Embryonic facial prominence (tissue), 1 donor: ENCODE data around the gene HKDC1.

Source experiments
- DNase-seq: peaks from one replicate; pipeline ENCODE4 v3.0.0-alpha.2; 2016; ENCODE audit errors: extremely low spot score

Gene HKDC1

DNA sequence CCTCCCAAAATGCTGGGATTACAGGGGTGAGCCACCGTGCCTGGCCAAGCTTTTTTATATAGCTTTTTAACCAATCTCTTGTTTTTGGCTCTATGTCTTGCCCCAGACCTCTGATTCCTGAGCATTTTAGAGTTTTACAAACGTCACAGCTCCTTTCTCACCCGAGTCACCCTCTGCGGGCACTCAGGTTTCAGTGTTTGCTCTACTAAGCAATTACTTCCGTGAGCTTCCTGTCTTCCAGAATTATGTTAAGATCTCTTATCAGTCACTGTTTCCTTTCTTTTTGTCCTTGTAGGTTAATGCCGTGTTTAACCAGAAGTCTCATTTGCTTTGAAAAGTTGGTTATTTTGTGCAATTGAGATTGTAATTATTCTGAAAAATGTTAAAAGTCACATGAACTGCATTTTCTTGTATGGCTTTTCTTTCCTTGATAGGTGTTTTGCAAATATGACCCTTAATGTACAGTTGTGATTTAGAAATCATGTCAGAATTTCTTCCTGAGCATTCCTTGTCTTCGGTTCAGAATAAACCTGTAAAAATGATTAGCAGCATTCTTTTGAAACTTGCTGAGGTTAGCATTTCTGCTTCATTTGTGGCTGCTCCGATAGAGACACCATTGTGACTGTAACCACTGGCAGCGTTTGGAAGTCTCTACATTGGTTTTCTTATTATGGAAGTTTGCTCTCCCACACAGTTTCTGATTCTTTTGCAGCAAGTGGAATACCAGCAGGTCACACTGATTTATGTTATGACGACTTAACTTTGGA lies 4.5 kb upstream of the HKDC1 start:
- no peak for DNase-seq

DNA sequence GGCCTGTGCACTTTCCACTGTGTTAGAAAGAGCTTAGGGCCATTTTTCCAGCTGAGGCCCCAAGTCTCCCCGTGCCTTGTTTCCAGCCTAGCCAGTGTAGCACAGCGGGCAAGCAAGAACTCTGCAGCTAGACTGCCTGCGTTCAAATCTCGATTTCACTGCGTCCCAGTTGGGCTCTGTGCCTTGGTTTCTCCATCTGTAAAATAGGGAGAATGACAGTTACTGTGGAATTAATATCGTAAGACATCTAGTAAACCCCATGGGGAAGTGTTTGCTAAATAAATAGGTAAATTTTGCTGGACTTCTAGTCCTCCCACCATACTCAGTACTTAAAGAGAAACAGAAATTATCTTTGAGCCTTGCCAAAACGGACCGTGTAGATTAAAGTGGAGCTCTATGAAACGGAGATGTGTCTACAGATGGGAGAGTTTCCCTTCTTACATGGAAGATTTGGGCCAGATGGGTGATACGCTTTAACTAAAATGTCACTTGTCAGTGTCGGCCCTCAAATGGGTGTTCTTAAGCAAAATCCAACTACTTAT lies 3.5 kb upstream of the HKDC1 start:
- DNase-seq = no peak

DNA sequence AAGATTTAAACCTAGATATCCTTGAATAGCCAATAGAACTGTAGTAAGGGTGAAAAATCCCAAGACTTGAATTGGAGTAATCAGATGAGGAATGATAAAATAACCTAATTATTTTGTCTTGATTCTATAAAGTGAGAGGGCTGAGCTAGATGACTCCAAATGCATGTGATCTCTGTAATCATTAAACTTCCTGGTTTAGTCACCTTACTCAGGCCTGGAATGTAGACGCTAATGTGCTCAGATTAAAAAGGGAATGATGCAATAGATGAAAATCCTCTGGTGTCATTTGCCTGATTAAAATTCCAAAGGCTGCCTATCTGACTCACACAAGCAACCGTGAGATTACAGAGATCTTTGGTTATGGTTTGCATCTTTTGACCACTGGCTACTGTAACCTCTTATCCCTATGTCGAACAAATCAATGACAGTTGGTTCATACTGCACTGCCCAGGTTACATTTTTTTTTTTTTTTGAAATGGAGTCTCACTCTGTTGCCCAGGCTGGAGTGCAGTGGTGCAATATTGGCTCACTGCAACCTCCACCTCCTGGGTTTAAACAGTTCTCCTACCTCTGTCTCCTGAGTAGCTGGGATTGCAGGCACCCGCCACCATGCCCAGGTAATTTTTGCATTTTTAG lies 2.9 kb upstream of the HKDC1 start:
- DNase-seq = no peak

DNA sequence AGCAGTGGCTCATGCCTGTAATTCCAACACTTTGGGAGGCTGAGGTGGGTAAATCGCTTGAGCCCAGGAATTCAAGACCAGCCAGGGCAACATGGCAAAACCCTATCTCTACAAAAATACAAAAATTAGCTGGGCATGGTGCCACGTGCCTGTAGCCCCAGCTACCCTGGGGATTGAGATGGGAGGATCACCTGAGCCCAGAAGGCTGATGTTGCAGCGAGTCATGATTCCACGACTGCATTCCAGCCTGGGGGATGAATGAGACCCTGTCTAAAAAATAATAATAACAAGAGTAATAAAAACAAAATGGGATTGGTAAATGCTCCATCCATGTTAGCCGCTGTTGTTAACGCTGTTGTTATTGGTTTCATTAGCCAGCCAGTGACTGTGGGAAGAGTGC lies 1.3 kb upstream of the HKDC1 start:
- no peak for DNase-seq

GRCh38 chr10:69220507-69220906 lies 375 bp downstream of the HKDC1 start:
- no peak for DNase-seq

- no peak for DNase-seq
Measured at GRCh38 chr10:69222157-69223027, 2.3 kb downstream of the HKDC1 start.

GRCh38 chr10:69223028-69223342 lies 2.9 kb downstream of the HKDC1 start:
- no peak for DNase-seq

- DNase-seq = no peak
Measured at GRCh38 chr10:69224862-69225657, 4.9 kb downstream of the HKDC1 start.

- no peak for DNase-seq
Measured at GRCh38 chr10:69225681-69226080, 5.5 kb downstream of the HKDC1 start.

GRCh38 chr10:69226919-69227450 lies 6.9 kb downstream of the HKDC1 start:
- no peak for DNase-seq

GRCh38 chr10:69228151-69228550 lies 8.0 kb downstream of the HKDC1 start:
- no peak for DNase-seq

DNA sequence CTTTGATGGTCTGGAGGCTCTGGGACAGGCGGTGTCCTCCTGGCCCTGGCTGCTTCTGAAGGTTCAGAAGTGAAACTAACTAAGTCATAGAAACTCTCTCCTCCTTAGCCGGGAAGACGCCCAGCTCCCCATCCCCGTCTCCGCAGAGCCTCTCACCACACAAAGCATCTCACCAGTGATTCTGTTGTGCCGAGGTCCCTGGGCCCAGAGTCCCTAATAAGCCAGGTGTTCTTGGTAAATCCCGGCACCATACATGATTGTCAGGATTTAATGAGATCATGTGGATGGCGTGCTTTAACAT lies 9.4 kb downstream of the HKDC1 start:
- DNase-seq = no peak

GRCh38 chr10:69230128-69230527 lies 10.0 kb downstream of the HKDC1 start:
- DNase-seq = no peak

GRCh38 chr10:69232252-69232651 lies 12.1 kb downstream of the HKDC1 start:
- no peak for DNase-seq

DNA sequence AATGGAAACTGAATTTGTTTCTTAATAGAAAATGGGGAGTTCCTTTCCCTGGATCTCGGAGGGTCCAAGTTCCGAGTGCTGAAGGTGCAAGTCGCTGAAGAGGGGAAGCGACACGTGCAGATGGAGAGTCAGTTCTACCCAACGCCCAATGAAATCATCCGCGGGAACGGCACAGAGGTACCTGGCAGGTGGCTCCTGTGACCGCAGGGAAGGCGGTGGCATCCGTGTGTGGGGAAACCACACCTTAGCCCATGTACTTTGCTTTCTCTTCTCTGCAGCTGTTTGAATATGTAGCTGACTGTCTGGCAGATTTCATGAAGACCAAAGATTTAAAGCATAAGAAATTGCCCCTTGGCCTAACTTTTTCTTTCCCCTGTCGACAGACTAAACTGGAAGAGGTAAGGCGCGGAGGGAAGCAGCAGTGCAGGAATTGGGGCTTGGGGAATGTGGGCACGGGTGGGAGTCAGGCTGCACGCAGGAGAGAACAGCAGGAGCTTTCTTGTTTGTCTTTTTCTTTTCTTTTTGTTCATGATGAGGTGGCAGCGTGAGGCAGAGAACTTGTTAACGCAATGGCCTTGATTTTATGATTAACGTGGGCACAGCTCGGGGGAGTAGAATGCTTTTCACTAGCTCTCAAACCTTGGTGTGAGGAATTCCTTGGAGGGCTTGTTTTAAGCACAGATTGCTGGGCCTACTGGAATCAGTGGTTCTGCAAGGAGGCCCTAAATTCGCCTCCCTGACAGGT lies 12.8 kb downstream of the HKDC1 start:
- DNase-seq = no peak

DNA sequence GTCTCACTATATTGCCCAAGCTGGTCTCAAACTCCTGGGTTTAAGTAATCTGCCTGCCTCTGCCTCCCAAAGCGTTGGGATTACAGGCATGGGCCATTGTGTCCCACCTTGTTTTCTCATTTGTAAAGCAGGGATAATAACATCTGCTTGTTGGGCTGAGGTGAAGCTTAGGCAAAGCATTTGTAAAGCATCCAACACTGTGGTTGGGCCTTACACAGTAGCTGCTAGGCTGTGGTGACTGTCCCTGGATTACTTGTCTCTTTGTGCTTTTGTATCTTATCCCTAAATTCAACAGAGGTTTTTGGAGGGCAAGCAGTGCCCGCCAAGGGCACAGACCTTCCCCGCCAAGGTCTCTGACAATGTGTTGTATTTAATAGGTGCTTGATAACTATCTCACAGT lies 14.3 kb downstream of the HKDC1 start:
- DNase-seq = no peak

GRCh38 chr10:69237528-69238159 lies 17.5 kb downstream of the HKDC1 start:
- DNase-seq = peak; percentile 54

DNA sequence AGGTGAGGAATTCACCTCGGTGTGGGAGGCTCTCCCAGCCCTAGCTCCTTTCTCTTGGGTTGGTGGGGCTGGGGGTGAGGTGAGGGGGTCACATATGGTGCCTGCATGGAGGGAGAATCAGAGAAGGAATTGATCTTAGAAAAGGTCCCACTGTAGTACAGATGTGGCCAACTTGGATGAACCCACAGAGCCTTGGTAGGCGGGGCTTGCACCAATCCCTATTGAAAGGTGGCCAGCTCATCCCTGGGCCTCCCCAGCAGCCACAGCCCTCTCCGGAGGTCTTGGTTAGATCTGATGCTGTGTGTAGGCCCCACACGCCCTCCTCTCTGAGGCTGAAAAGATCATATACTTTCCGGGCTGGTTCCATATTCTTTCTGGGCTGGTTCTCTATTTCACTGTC lies 19.0 kb downstream of the HKDC1 start:
- no peak for DNase-seq

DNA sequence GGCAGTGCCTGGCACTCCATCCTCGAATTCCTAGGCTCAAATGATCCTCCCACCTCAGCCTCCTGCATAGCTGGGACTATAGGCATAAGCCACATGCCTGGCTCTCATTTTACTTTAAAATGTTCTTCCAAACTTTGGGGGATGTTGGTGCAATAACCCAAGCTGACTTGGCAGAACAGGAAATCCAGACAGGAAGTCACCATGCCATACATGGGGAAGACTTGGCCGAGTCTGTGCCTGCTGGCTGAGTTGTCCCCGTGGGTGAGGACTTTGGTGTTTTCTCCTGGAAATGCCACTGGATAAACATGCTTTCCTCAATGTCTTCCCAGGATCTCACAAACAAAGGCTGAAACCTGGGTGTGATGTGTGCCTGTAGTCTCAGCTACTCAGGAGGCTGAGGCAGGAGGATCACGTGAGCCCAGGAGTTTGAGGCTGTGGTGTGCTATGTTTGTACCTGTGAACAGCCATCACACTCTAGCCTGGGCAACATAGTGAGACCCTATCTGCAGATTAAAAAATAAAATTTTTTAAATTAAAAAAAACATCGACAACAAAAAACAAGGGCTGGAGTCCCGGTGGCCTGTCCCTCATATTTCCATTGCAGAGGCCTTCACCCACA lies 19.8 kb downstream of the HKDC1 start:
- no peak for DNase-seq

DNA sequence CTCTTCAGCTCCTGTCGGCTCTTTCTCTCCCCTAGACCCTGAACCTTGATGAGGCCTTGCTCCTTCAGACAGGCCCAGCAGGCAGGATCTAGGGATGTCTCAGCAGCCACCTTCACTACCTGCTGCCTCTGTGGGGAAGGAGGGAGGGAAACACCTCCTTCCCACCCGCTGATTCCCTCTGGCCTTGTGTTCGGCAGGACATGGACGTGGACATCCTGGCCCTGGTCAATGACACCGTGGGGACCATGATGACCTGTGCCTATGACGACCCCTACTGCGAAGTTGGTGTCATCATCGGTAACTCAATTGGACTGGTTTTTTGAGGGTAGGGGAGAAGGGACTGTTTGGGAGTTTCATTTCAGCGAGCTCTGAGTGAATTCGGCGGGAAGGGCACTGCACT lies 20.3 kb downstream of the HKDC1 start:
- no peak for DNase-seq
